Activated naive CD4-positive, alpha-beta T cell treated with anti-CD3 and anti-CD28 coated beads, Interleukin-2, amount 10 ng/mL, durations not matched to agents 7 days and 5 days (primary cell): Measurements from ENCODE around the gene CHRNB4.

Experiments used
- CTCF ChIA-PET: fragments of 350-600 bp; sonication (Branson Sonifier 250); formaldehyde crosslinking; loops from one replicate; lab custom pipeline; 2021; ENCODE audit warnings: antibody characterized with exemption; lab: Charles Lee
- DNase-seq: peaks from one replicate; pipeline ENCODE4 v3.0.0-alpha.2; 2020
- H3K27ac Mint-ChIP-seq: one replicate; pipeline ENCODE4 v1.8.0; 2021; ENCODE audit warnings: mild to moderate bottlenecking, moderate library complexity, mixed read lengths
- H3K27me3 Mint-ChIP-seq: one replicate; pipeline ENCODE4 v1.8.0; 2021; ENCODE audit warnings: mild to moderate bottlenecking, mixed read lengths
- H3K36me3 Mint-ChIP-seq: one replicate; pipeline ENCODE4 v1.8.0; 2021; ENCODE audit warnings: mixed read lengths
- H3K4me1 Mint-ChIP-seq: one replicate; pipeline ENCODE4 v1.8.0; 2021; ENCODE audit warnings: mixed read lengths
- H3K4me3 Mint-ChIP-seq: one replicate; pipeline ENCODE4 v1.8.0; 2021; ENCODE audit warnings: mild to moderate bottlenecking, moderate library complexity, mixed read lengths
- H3K9me3 Mint-ChIP-seq: one replicate; pipeline ENCODE4 v1.8.0; 2021; ENCODE audit warnings: mixed read lengths

The CHRNB4 gene

DNA sequence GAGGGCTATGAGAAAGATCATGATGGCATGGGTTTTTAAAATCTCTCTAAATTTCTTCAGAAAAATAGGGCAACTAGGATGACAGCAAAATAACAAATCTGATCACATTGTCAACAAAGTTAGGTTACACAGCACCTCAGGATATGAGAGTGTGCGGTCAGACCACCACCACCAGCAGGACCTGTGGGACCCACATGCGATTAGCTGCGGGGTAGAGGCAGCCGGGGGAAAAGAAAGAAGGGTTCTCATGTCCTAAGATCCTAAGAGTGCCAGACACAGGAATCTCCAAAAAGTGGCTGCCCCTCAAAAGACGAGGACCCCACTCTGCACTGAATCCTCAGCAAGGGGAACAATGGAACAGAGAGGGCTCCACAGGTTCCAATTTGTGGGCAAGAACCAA, 35.8 kb downstream of the CHRNB4 start:
- Mint-ChIP-seq H3K27me3 (peaks cover 27% of the 10 kb centered on the region), H3K27ac (no peak overlapping the region), H3K4me1 (no peaks in the 10 kb centered on the region), H3K36me3 (no peaks in the 10 kb centered on the region), H3K4me3 (no peak overlapping the region), H3K9me3 (no peaks in the 10 kb centered on the region)
- DNase-seq = no peak
- CTCF ChIA-PET = no interaction called here

DNA sequence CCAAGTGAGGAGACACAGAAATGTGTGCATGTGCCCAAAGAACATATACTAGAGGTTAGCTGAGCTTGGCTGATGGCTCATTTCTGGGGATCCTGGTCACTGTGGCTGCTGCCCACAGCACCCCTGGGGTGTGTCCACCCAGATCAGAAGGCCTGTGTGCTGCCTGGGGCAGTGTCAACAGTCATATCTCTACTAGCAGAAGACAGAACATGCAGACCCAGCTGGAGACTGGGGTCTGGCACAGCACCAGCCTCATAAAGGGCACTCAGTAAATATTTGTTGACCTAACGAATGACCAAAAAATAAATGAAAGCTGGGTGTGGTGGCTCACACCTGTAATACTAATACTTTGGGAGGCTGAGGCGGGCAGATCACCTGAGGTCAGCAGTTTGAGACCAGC, 36.6 kb downstream of the CHRNB4 start:
- DNase-seq = no peak
- CTCF ChIA-PET = no interaction called here
- Mint-ChIP-seq H3K9me3 (no peaks in the 10 kb centered on the region), H3K4me3 (no peak overlapping the region), H3K4me1 (no peaks in the 10 kb centered on the region), H3K27me3 (peaks cover 27% of the 10 kb centered on the region), H3K27ac (no peak overlapping the region), H3K36me3 (no peaks in the 10 kb centered on the region)

GRCh38 chr15:78603467-78603866, 37.5 kb downstream of the CHRNB4 start:
- no peaks in the 10 kb centered on the region for H3K9me3 Mint-ChIP-seq
- H3K4me1 Mint-ChIP-seq = no peaks in the 10 kb centered on the region
- H3K4me3 Mint-ChIP-seq = no peak overlapping the region
- CTCF ChIA-PET = no interaction called here
- no peak overlapping the region for H3K27ac Mint-ChIP-seq
- peaks cover 22% of the 10 kb centered on the region for H3K27me3 Mint-ChIP-seq
- no peaks in the 10 kb centered on the region for H3K36me3 Mint-ChIP-seq
- no peak for DNase-seq

DNA sequence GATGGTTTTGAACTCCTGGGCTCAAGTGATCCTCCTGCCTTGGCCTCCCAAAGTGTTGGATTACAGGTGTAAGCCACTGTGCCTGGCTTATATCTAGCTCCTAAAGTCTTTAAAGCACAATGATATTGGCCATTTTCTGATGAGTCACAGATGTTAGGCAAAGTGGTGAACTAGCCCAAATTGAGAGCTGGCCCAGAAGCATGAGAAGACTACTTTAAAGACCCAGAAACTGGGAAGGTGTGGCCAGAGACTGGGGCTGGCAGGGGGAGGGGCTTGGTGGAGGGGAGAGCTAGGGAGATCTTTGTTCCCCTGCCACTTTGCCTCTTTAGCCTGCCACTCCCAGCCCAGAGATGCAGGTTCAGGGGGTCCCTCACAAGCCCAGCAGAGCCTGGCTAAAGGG, 41.8 kb downstream of the CHRNB4 start:
- H3K4me3 Mint-ChIP-seq = no peak overlapping the region
- peaks cover under 1% of the 10 kb centered on the region for H3K27me3 Mint-ChIP-seq
- no peak overlapping the region for H3K27ac Mint-ChIP-seq
- no peak for DNase-seq
- no peaks in the 10 kb centered on the region for H3K36me3 Mint-ChIP-seq
- H3K4me1 Mint-ChIP-seq = no peaks in the 10 kb centered on the region
- H3K9me3 Mint-ChIP-seq = no peaks in the 10 kb centered on the region
- CTCF ChIA-PET = no interaction called here

DNA sequence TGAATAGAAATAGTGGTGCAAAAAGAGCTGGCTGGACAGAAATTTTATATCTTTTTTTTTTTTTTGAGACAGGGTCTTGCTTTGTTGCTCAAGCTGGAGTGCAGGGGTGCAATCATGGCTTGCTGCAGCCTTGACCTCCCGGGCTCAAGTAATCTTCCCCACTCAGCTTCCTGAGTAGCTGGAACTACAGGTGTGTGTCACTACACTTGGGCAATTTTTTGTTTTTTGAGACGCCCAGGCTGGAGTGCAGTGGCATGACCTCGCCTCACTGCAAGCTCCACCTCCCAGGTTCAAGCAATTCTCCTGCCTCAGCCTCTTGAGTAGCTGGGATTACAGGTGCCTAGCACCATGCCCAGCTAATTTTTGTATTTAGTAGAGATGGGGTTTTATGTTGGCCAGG, 42.7 kb downstream of the CHRNB4 start:
- Mint-ChIP-seq H3K4me1 (no peaks in the 10 kb centered on the region), H3K9me3 (no peaks in the 10 kb centered on the region), H3K27ac (no peak overlapping the region), H3K27me3 (no peaks in the 10 kb centered on the region), H3K4me3 (no peak overlapping the region), H3K36me3 (no peaks in the 10 kb centered on the region)
- DNase-seq = no peak
- CTCF ChIA-PET = no interaction called here

DNA sequence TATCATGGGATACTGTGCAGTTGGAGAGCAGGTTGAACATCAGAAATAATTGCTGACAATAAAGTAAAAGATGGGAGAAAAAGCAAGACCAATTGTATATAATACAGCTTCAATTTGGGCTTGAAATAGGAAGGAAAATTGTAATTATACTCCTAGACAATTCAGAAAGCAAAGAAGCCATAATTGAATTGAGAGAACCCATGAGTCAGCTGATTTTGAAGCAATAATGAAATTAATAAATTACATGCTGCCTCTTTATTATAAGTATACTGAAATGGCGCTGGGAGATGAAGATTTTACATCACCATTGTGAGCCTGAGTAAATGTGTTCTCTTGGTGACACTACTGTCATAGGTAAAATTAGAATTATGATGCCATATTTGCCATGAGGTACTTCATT, 43.4 kb downstream of the CHRNB4 start:
- H3K36me3 Mint-ChIP-seq = no peaks in the 10 kb centered on the region
- no peak overlapping the region for H3K27ac Mint-ChIP-seq
- no peak for DNase-seq
- no peaks in the 10 kb centered on the region for H3K27me3 Mint-ChIP-seq
- H3K4me3 Mint-ChIP-seq = no peak overlapping the region
- no peaks in the 10 kb centered on the region for H3K9me3 Mint-ChIP-seq
- no peaks in the 10 kb centered on the region for H3K4me1 Mint-ChIP-seq
- CTCF ChIA-PET = no interaction called here

- Mint-ChIP-seq H3K36me3 (no peaks in the 10 kb centered on the region), H3K27me3 (no peaks in the 10 kb centered on the region), H3K4me3 (no peak overlapping the region), H3K27ac (no peak overlapping the region), H3K9me3 (no peaks in the 10 kb centered on the region), H3K4me1 (no peaks in the 10 kb centered on the region)
- DNase-seq = no peak
- CTCF ChIA-PET = no interaction called here
Measured at GRCh38 chr15:78574944-78575343, 66.1 kb downstream of the CHRNB4 start.
